Upper lobe of right lung (tissue), 1 donor: ENCODE data around the gene ACO2. TPM values are rescaled to one million over a fixed set of nuclear protein-coding genes. Genes with fewer than 3 reads are reported as not detected.

Source experiments
- ATAC-seq: fragments of 200-7000 bp; cut with Tn5 transposase; one replicate; pipeline ENCODE4 v1.9.1; 2020; ENCODE audit warnings: mild to moderate bottlenecking, moderate library complexity
- DNase-seq: peaks from one replicate; pipeline ENCODE4 v3.0.0-alpha.2; 2020
- H3K27ac ChIP-seq: fragments of 200-600 bp; one replicate; pipeline ENCODE4 v1.8.0; 2022
- H3K27me3 ChIP-seq: fragments of 200-600 bp; one replicate; pipeline ENCODE4 v1.8.0; 2022; ENCODE audit warnings: mild to moderate bottlenecking
- H3K36me3 ChIP-seq: fragments of 200-600 bp; one replicate; pipeline ENCODE4 v1.8.0; 2022
- H3K4me1 ChIP-seq: fragments of 200-600 bp; one replicate; pipeline ENCODE4 v1.8.0; 2022
- H3K4me3 ChIP-seq: fragments of 200-600 bp; one replicate; pipeline ENCODE4 v1.8.0; 2022; ENCODE audit warnings: mild to moderate bottlenecking
- H3K9me3 ChIP-seq: fragments of 200-600 bp; one replicate; pipeline ENCODE4 v1.8.0; 2022
- intact Hi-C: fragments of 100-400 bp; cut with DNase I; formaldehyde crosslinking; loops from one replicate; pipeline ENCODE4 v1.11.0; 2022
- total RNA-seq: library from RNA; stranded (reverse); fragmentation: NEBNext Ultra II Directional; extraction: Animal tissue kit (Norgen Biotek cat#: 25700); gene quantifications from one replicate; pipeline ENCODE4 v1.2.1, GENCODE V29; 2021
- TF ChIP-seq, protein P1 (sequence below): fragments of 200-600 bp; IDR thresholded peaks from one replicate; pipeline ENCODE4 v1.8.0; 2022; ENCODE audit warnings: antibody characterized with exemption
- donor health status: DM: no; HTN: yes; CAD: no; lungs with severe emphysema.

Gene ACO2
- total RNA-seq, 1 donor from 2014 or later = 84.1 TPM

DNA sequence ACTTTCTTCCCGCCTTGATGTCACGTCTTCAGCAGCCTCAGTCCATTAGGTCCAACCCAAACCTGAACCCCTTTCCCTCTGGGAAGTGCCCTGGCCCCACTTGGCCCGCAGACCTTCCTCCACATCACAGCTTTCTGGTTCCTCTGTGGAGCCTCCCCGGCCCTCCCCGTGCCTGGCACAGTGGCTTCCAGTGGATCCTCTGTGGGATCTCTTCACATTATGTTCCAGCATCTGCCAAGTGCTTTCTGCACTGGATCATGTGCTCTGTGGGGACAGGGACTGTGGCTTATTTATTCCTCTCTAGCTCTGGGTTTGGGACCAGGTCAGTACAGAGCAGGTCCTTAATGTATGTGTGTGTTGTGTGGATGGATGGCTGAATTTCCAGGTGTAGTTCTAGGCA lies 44.5 kb downstream of the ACO2 start:
- Histone ChIP-seq H3K36me3 (peaks cover 89% of the 10 kb centered on the region), H3K4me3 (no peak overlapping the region), H3K27ac (no peak overlapping the region), H3K9me3 (no peaks in the 10 kb centered on the region), H3K27me3 (no peaks in the 10 kb centered on the region), H3K4me1 (no peaks in the 10 kb centered on the region)
- no peak for ATAC-seq
- intact Hi-C loops = no loop called here
- DNase-seq = no peak
- TF ChIP-seq, protein P1, sequence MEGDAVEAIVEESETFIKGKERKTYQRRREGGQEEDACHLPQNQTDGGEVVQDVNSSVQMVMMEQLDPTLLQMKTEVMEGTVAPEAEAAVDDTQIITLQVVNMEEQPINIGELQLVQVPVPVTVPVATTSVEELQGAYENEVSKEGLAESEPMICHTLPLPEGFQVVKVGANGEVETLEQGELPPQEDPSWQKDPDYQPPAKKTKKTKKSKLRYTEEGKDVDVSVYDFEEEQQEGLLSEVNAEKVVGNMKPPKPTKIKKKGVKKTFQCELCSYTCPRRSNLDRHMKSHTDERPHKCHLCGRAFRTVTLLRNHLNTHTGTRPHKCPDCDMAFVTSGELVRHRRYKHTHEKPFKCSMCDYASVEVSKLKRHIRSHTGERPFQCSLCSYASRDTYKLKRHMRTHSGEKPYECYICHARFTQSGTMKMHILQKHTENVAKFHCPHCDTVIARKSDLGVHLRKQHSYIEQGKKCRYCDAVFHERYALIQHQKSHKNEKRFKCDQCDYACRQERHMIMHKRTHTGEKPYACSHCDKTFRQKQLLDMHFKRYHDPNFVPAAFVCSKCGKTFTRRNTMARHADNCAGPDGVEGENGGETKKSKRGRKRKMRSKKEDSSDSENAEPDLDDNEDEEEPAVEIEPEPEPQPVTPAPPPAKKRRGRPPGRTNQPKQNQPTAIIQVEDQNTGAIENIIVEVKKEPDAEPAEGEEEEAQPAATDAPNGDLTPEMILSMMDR = no peak

GRCh38 chr22:41516462-41516861 lies 47.5 kb downstream of the ACO2 start:
- no peak for ATAC-seq
- intact Hi-C loops = no loop called here
- Histone ChIP-seq H3K27ac (no peak overlapping the region), H3K4me3 (no peak overlapping the region), H3K9me3 (no peaks in the 10 kb centered on the region), H3K27me3 (no peaks in the 10 kb centered on the region), H3K4me1 (no peaks in the 10 kb centered on the region), H3K36me3 (peaks cover 71% of the 10 kb centered on the region)
- TF ChIP-seq, protein P1 = no peak
- DNase-seq = no peak

- H3K36me3 ChIP-seq = peaks cover 62% of the 10 kb centered on the region
- H3K9me3 ChIP-seq = no peaks in the 10 kb centered on the region
- no peaks in the 10 kb centered on the region for H3K27me3 ChIP-seq
- H3K4me3 ChIP-seq = no peak overlapping the region
- ATAC-seq (peak; percentile 84), DNase-seq (no peak)
- TF ChIP-seq, protein P1 = peak; percentile 81
- H3K27ac ChIP-seq = no peak overlapping the region
- intact Hi-C loops = no loop called here
- no peaks in the 10 kb centered on the region for H3K4me1 ChIP-seq
Measured at GRCh38 chr22:41517172-41518047, 48.5 kb downstream of the ACO2 start.

- Histone ChIP-seq H3K27me3 (no peaks in the 10 kb centered on the region), H3K36me3 (peaks cover 58% of the 10 kb centered on the region), H3K4me3 (no peak overlapping the region), H3K27ac (no peak overlapping the region), H3K9me3 (no peaks in the 10 kb centered on the region), H3K4me1 (no peaks in the 10 kb centered on the region)
- DNase-seq (no peak), ATAC-seq (no peak)
- intact Hi-C loops = no loop called here
- TF ChIP-seq, protein P1 = no peak
Measured at GRCh38 chr22:41518048-41518347, 49.1 kb downstream of the ACO2 start.

GRCh38 chr22:41521126-41521525 lies 52.2 kb downstream of the ACO2 start:
- Histone ChIP-seq H3K4me1 (peaks cover 28% of the 10 kb centered on the region), H3K36me3 (peaks cover 54% of the 10 kb centered on the region), H3K27ac (no peak overlapping the region), H3K27me3 (no peaks in the 10 kb centered on the region), H3K4me3 (no peak overlapping the region), H3K9me3 (no peaks in the 10 kb centered on the region)
- ATAC-seq (no peak), DNase-seq (no peak)
- intact Hi-C loops = no loop called here
- TF ChIP-seq, protein P1 = no peak
